ENCODE data around the gene FBXO44.

Gene FBXO44

DNA sequence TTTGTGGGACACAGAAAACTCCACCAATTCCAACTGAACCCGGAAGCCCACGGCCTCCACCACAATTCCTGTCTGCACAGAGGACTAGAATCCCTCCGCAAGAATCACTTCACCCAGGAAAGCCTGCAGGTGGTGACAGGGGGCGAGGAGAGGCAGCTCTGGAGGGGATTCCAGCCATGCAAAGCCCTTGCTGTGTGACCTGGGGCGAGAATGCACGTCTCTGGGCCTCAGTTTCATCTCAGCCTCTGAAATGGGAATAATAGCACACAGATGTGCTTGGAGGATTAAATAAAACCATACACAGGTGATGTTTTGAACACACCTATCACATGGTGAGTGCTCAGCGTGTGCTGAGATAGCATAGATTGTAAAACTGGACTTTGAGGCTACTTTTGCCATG lies 14.6 kb upstream of the FBXO44 start:
- DNase-seq, result no peak

GRCh38 chr1:11640944-11641343 lies 13.7 kb upstream of the FBXO44 start:
- no peak for DNase-seq

GRCh38 chr1:11641776-11642305 lies 12.8 kb upstream of the FBXO44 start:
- no peak for DNase-seq

GRCh38 chr1:11642418-11643017 lies 12.2 kb upstream of the FBXO44 start:
- peak; percentile 44 for DNase-seq

DNA sequence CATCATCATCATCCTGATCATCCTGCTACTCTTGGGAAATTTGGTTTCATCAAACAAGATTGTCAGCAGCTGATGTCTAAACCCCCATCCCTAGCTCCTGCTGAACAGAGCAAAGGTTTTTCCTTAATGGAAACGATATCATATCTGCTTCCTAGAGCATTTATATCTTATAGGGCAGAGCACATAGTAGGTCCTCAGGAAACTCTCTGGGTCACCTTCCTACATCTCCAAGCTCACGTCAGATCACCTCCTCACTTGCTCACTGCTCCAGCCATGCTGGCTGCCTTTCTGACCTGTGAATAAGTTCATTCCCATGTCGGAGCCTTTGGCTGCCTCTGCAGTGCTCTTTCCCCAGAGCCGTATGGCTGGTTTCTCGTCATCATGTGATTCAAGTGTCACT lies 10.9 kb upstream of the FBXO44 start:
- no peak for DNase-seq

GRCh38 chr1:11645270-11645669 lies 9.4 kb upstream of the FBXO44 start:
- no peak for DNase-seq

DNA sequence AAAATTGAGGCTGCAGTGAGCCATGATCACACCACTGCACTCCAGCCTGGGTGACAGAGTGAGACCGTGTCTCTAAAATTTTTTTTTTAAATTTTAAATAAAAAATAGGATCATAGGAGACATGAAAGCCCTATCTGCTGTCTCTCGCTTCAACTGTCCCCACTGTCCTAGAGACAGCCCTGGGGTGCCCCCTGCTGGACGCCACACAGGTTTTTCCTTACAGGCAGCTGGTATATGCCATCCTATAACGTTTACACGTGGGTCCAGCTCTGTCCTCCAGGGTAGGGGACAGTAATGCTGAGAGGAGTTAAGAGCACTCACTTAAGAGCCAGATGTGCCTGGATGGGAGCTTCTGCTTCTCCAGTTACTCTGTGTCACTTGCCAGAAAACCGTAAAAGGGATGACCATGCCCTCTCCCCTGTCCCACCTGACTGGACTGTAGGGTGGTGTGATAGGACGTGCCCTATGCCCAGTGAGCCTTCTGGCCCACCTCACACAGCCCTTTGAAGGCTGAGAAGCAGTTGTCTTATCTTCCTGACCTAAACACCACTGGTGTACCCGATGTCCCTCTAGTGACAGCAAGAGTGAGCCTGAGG lies 8.9 kb upstream of the FBXO44 start:
- no peak for DNase-seq

GRCh38 chr1:11646317-11646716 lies 8.4 kb upstream of the FBXO44 start:
- no peak for DNase-seq

DNA sequence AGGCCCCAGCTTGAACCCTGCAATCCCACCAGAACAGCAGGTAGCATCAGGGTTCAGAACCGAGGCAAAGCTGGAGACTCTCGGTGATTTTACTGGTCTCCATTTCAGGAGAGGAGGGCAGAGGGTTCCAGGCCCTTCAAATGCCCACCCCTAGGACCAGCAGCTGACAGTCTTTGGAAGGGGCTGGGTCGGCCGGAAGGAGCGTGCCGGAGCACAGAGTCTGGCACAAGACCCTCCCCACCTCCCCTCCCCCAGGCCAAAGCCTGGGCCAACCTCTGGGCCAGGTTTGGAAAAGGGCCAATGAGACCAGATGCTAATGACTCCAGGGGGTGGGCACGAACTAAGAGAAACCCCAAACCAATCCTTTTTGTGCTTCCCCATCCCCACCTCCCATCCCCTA lies 7.3 kb upstream of the FBXO44 start:
- no peak for DNase-seq

- no peak for DNase-seq
Observed at GRCh38 chr1:11648039-11648438, 6.6 kb upstream of the FBXO44 start.

- DNase-seq, result no peak
Observed at GRCh38 chr1:11648732-11649158, 5.9 kb upstream of the FBXO44 start.

- DNase-seq, result no peak
Observed at GRCh38 chr1:11649237-11649623, 5.4 kb upstream of the FBXO44 start.

DNA sequence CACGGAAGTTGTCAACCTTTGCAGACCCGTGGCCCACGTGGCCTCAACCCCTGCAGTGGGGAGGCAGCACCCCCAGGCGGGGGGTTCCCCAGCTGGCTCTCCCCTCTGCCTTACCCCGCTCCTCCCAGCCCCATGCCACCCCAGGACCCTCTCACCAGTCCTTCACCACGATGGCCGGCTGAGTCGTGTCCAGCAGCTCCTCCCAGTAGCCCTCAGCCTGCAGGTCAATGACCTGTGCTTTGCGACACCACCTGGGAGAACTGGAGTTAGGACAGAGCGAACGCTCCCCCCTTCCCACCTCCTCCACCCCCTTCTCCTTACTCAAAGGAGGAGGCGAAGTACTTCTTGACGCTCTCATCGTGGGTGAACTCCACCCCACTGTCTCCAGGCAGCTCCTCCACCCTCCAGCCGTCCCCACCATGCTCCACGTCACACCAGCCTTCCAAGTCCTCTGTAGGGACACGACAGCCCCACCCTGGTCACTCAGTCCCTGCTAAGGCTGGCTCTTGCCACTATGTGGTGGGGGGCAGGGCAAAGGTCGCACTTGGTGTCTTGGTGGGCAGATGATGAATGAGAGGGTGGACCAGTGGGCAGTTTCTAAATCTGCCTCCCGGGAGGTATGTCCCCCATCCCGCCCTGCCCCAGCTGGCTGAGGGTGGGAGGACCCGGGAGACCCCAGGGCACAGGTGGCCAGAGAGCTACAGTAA lies 4.9 kb upstream of the FBXO44 start:
- DNase-seq, result no peak

GRCh38 chr1:11650331-11650991 lies 4.2 kb upstream of the FBXO44 start:
- DNase-seq, result peak; percentile 24

- DNase-seq, result no peak
Observed at GRCh38 chr1:11651017-11651416, 3.7 kb upstream of the FBXO44 start.

DNA sequence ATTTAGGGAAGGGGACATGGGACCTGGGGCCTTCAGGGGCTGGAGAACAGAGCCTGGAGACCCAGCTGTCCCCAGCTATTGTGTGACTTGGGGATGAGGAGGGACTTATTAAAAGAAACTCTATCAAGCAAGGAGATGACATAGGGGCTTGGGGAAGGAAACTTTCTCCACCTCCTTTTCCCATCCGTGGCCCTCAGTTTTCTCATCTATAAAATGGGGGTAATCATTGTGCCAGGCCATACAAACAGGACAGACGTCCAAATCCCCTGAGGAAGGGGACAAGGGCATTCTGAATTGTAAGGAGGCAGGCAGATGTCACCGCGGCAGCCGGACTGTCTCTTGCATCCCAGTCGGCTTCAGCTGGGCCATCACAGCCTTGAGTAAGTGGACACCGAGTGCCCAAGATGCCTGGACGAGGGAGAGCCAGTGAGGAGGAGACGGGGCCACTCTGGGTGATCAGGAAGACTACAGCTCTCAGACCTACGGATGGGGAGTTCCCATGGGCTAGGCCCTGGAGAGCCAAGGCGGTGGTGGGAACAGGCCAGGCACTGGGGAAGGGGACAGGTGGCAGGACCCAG lies 2.4 kb upstream of the FBXO44 start:
- no peak for DNase-seq

- no peak for DNase-seq
Observed at GRCh38 chr1:11653101-11653860, 1.4 kb upstream of the FBXO44 start.

- DNase-seq, result no peak
Observed at GRCh38 chr1:11653861-11654136, 878 bp upstream of the FBXO44 start.

DNA sequence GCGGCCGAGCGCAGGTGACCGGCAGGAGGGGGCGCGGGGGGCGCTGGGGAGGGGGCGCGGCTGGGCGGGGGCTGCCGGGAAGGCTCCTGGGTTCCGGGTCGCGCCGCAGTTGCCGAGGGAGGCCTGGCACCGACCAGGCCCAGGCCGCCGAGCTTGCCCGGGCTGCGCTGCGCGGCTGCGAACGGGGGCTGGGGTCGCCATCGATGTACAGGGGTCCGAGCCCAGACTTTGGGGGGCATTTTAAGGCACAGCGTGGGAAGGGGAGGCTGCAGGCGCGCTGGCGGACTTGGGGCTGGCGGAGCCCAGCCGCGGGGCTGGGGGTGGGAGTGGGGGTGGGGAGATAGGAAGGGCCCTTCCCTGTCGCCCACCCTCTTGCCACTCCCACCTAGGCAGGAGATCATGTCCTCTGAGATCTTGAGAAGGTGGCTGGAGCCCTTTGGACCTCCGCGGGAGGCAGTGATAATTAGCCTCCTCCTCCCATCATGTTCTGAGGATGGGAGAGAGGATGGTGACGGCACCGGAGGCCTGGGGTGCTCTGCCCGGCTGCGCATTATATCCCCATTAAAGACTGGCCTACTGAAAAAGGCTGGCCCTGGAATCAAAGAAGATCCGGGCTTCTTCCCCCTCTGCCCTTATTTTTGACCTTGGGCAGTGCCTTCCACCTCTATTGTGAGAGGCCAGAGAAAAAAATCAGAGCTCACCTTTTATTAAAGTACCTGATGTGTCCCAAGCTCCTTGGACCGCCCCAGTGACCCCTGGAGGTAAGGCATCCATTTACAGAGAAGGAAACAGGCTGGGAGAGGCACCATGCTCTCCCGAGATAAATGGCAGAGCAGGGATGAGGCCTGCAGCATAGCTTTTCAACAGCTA lies 497 bp downstream of the FBXO44 start:
- no peak for DNase-seq

DNA sequence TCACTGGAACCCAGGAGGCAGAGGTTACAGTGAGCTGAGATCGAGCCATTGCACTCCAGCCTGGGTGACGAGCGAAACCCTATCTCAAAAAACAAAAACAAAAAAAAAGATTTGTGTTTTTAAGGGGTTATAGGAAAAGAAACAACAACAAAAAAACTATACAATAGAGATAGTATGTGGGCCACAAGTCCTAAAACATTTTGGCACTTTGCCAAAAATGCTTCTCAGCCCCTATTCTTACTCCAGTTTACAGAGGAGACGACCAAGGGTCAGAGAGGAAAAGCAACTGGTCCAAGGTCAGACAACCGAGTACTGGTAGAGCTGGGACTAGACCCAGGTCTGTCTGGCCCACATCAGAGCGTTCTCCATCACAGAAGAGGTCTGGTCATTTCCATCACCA lies 3.0 kb downstream of the FBXO44 start:
- DNase-seq, result no peak

- DNase-seq, result no peak
Observed at GRCh38 chr1:11658542-11658941, 3.9 kb downstream of the FBXO44 start.

DNA sequence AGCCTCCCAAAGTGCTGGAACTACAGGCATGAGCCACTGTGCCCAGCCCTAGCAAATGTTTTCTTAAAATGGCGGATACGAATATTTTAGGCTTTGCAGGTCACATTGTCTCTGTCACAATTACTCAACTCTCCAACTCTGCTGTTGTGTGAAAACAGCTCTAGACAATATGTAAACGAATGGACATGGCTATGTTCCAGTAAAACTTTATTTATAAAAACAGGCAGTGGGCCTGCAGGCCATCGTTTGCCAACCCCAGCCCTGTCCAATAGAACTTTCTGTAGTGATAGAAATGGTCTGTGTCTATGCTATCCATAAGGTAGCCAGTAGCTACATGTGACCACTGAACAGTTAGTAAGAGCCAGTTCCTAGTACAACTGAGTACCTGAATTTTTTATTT lies 5.1 kb downstream of the FBXO44 start:
- no peak for DNase-seq

Measured in NCI-H1417 treated with DMSO at 0.1 percent for 48 hours (cell line).